Spleen (tissue), 11 donors: ENCODE data around the gene CCDC195. TPM values are rescaled to one million over a fixed set of nuclear protein-coding genes. Genes with fewer than 3 reads are reported as not detected.

Experiments used
- DNase-seq: peaks from one replicate; pipeline ENCODE4 v3.0.0-alpha.2; 2020
- H3K27ac ChIP-seq, 8 donors: fragments of 200-600 bp; sonication (generic) in 7 of 8; 1 replicate in 4 of 8; 2 replicates in 4 of 8; pipeline versions ENCODE4 v1.5.0 to v1.8.0; 2016 to 2021; ENCODE audit warnings: inconsistent platforms in 4 of 8, mild to moderate bottlenecking in 4 of 8, moderate library complexity in 1 of 8
- H3K27me3 ChIP-seq, 7 donors: fragments of 200-600 bp; sonication (generic) in 6 of 7; replicated peaks in 1 of 7; 1 replicate in 4 of 7; 2 replicates in 3 of 7; pipeline versions ENCODE4 v1.5.0 to v1.8.0; 2016 to 2021; ENCODE audit warnings: inconsistent platforms in 3 of 7, mild to moderate bottlenecking in 1 of 7
- H3K36me3 ChIP-seq, 6 donors: fragments of 200-600 bp; sonication (generic) in 5 of 6; 1 replicate in 4 of 6; 2 replicates in 2 of 6; pipeline versions ENCODE4 v1.5.0 to v1.8.0; 2016 to 2021; ENCODE audit warnings: inconsistent platforms in 2 of 6
- H3K4me1 ChIP-seq, 6 donors: fragments of 200-600 bp; sonication (generic) in 5 of 6; 1 replicate in 3 of 6; 2 replicates in 3 of 6; pipeline versions ENCODE4 v1.5.0 to v1.8.0; 2016 to 2021; ENCODE audit warnings: inconsistent platforms in 3 of 6
- H3K4me3 ChIP-seq, 8 donors: fragments of 200-600 bp; sonication (generic) in 7 of 8; 1 replicate in 4 of 8; 2 replicates in 4 of 8; pipeline versions ENCODE4 v1.5.0 to v1.8.0; 2016 to 2021; ENCODE audit warnings: inconsistent platforms in 4 of 8, mild to moderate bottlenecking in 4 of 8, moderate library complexity in 2 of 8
- H3K9me3 ChIP-seq, 8 donors: fragments of 200-600 bp; sonication (generic) in 7 of 8; 1 replicate in 4 of 8; 2 replicates in 4 of 8; pipeline versions ENCODE4 v1.5.0 to v1.8.0; 2016 to 2021; ENCODE audit warnings: inconsistent platforms in 4 of 8
- CTCF ChIP-seq, 11 experiments: fragments of 200-600 bp in 7 of 11; fragments of 450-650 bp in 4 of 11; sonication (generic) in 4 of 11; IDR thresholded peaks in 8 of 11; conservative IDR thresholded peaks in 3 of 11; 1 replicate in 7 of 11; 2 replicates in 4 of 11; pipeline versions ENCODE4 v1.4.0 to v1.8.0; 2016 to 2021; ENCODE audit warnings: antibody characterized with exemption in 11 of 11, inconsistent platforms in 4 of 11, mild to moderate bottlenecking in 1 of 11
- POLR2A ChIP-seq, 3 donors: fragments of 450-650 bp; IDR thresholded peaks; one replicate each; pipeline ENCODE4 v1.5.1; 2017; ENCODE audit warnings: antibody characterized with exemption in 3 of 3, mild to moderate bottlenecking in 1 of 3
- POLR2AphosphoS5 ChIP-seq, 3 donors: sonication (generic); formaldehyde crosslinking; IDR thresholded peaks; one replicate each; pipeline ENCODE4 v1.5.1; 2017; ENCODE audit warnings: antibody characterized with exemption in 3 of 3
- WGBS, 5 donors: extraction: QIAGEN DNeasy Blood & Tissue Kit in 3 of 5; methylation state at CpG; one replicate each; pipeline versions ENCODE4 v1.1.5 to v1.1.7; 2013 to 2018; 5-methylcytosine and 5-hydroxymethylcytosine counted together
- intact Hi-C: fragments of 100-400 bp; cut with DNase I; formaldehyde crosslinking; loops from one replicate; pipeline ENCODE4 v1.15.0; 2023; ENCODE audit warnings: low total_unique reads
- polyA plus RNA-seq, 3 donors: library from polyadenylated mRNA; stranded (reverse); fragments of 200-250 nt; gene quantifications; one replicate each; pipeline ENCODE4 v1.2.1, GENCODE V29; 2013
- total RNA-seq, 7 donors: library from RNA; depleted of rRNA in 3 of 7; stranded (reverse); fragments of >200 nt in 3 of 7; fragmentation: NEBNext Ultra II Directional in 4 of 7; extraction: Animal tissue kit (Norgen Biotek cat#: 25700) in 4 of 7; gene quantifications; one replicate each; pipeline versions ENCODE4 v1.1.0 to v1.2.1, GENCODE V29; 2016 to 2021
- donor health status: healthy with polysubstance abuse.
- donor health status: DM: no; HTN: no; CAD: no; lungs with moderate emphysema.
- donor health status: DM: no; HTN: no; CAD: no.
- donor health status: Bipolar disorder and iron deficiency.
- donor health status: healthy.
- donor health status: DM: no; HTN: no; CAD: no.
- donor health status: DM: yes; HTN: yes; CAD: no.

The CCDC195 gene
- total and polyA plus RNA-seq, 10 donors = not detected

- no peaks in the 10 kb centered on the region for H3K27me3 ChIP-seq
- H3K4me3 ChIP-seq = no peak overlapping the region
- H3K9me3 ChIP-seq = no peaks in the 10 kb centered on the region
- H3K27ac ChIP-seq = no peak overlapping the region
- no peaks in the 10 kb centered on the region for H3K36me3 ChIP-seq
- intact Hi-C loops = no loop called here
- no peaks in the 10 kb centered on the region for H3K4me1 ChIP-seq
- TF ChIP-seq POLR2A (IDR thresholded peaks at IDR 0.05) = no peak
- TF ChIP-seq POLR2AphosphoS5 (IDR thresholded peaks at IDR 0.05) = no peak
- TF ChIP-seq CTCF (IDR thresholded peaks at IDR 0.05 in 8 of 11, conservative IDR thresholded peaks at IDR 0.05 in 3 of 11) = no peak
- WGBS, 5 donors = 84 to 89% (median 87%) methylated on average over 3 of the region's 3 CpGs
- no peak for DNase-seq
Observed at GRCh38 chr2:224694502-224694901, 21.7 kb downstream of the CCDC195 start.

GRCh38 chr2:224691563-224691962 lies 24.6 kb downstream of the CCDC195 start:
- intact Hi-C loops = no loop called here
- TF ChIP-seq POLR2AphosphoS5 (IDR thresholded peaks at IDR 0.05) = no peak
- TF ChIP-seq CTCF (IDR thresholded peaks at IDR 0.05 in 8 of 11, conservative IDR thresholded peaks at IDR 0.05 in 3 of 11) = no peak
- 72 to 79% (median 78%) methylated on average over 2 of the region's 2 CpGs for WGBS, 5 donors

GRCh38 chr2:224690868-224691267 lies 25.3 kb downstream of the CCDC195 start:
- Histone ChIP-seq H3K9me3 (no peaks in the 10 kb centered on the region), H3K27me3 (no peaks in the 10 kb centered on the region), H3K4me1 (no peaks in the 10 kb centered on the region), H3K4me3 (no peak overlapping the region), H3K36me3 (no peaks in the 10 kb centered on the region), H3K27ac (no peak overlapping the region)
- intact Hi-C loops = no loop called here
- WGBS, 5 donors = 63 to 84% (median 68%) methylated on average over 2 of the region's 2 CpGs
- TF ChIP-seq POLR2AphosphoS5 (IDR thresholded peaks at IDR 0.05) (no peak), POLR2A (IDR thresholded peaks at IDR 0.05) (no peak), CTCF (IDR thresholded peaks at IDR 0.05 in 8 of 11, conservative IDR thresholded peaks at IDR 0.05 in 3 of 11) (no peak)
- DNase-seq = no peak

More at GRCh38 chr2:224691563-224691962, 24.6 kb downstream of the CCDC195 start:
- H3K27ac ChIP-seq = no peak overlapping the region
- H3K9me3 ChIP-seq = no peaks in the 10 kb centered on the region
- DNase-seq = no peak
- H3K27me3 ChIP-seq = no peaks in the 10 kb centered on the region
- no peaks in the 10 kb centered on the region for H3K36me3 ChIP-seq
- H3K4me1 ChIP-seq = no peaks in the 10 kb centered on the region
- no peak overlapping the region for H3K4me3 ChIP-seq

- H3K9me3 ChIP-seq = no peaks in the 10 kb centered on the region
- intact Hi-C loops = no loop called here
- no peak overlapping the region for H3K4me3 ChIP-seq
- H3K4me1 ChIP-seq = no peaks in the 10 kb centered on the region
- no peak overlapping the region for H3K27ac ChIP-seq
- WGBS, 5 donors = 81 to 91% (median 86%) methylated on average over 2 of the region's 2 CpGs
- TF ChIP-seq POLR2AphosphoS5 (IDR thresholded peaks at IDR 0.05) (no peak), POLR2A (IDR thresholded peaks at IDR 0.05) (no peak)
- no peaks in the 10 kb centered on the region for H3K36me3 ChIP-seq
- no peaks in the 10 kb centered on the region for H3K27me3 ChIP-seq
- no peak for DNase-seq
Observed at GRCh38 chr2:224689539-224689938, 26.6 kb downstream of the CCDC195 start.

GRCh38 chr2:224688997-224689396 lies 27.2 kb downstream of the CCDC195 start:
- no peaks in the 10 kb centered on the region for H3K36me3 ChIP-seq
- no peak overlapping the region for H3K4me3 ChIP-seq
- no peak overlapping the region for H3K27ac ChIP-seq
- no peaks in the 10 kb centered on the region for H3K9me3 ChIP-seq
- no peak for TF ChIP-seq CTCF (IDR thresholded peaks at IDR 0.05 in 8 of 11, conservative IDR thresholded peaks at IDR 0.05 in 3 of 11)
- TF ChIP-seq POLR2AphosphoS5 (IDR thresholded peaks at IDR 0.05) = no peak
- no peak for TF ChIP-seq POLR2A (IDR thresholded peaks at IDR 0.05)
- intact Hi-C loops = no loop called here
- no peaks in the 10 kb centered on the region for H3K4me1 ChIP-seq
- no peak for DNase-seq
- WGBS, 5 donors = 84 to 100% (median 96%) methylated on average over 2 of the region's 2 CpGs
- H3K27me3 ChIP-seq = no peaks in the 10 kb centered on the region
